SU-DHL-6 (cell line): ENCODE measurements around the gene CSTF2.

Source experiments
- CTCF ChIP-seq: fragments of 200-600 bp; sonication (generic); IDR thresholded peaks from one replicate; pipeline ENCODE4 v1.5.1; 2017; ENCODE audit warnings: antibody characterized with exemption, mild to moderate bottlenecking, low read length, moderate library complexity; ENCODE audit not compliant: insufficient read depth, poor library complexity, severe bottlenecking
- EZH2phosphoT487 ChIP-seq: fragments of 200-600 bp; sonication (generic), shearing (Covaris generic); conservative IDR thresholded peaks from 2 replicates; pipeline ENCODE4 v1.6.1; 2018; ENCODE audit warnings: mild to moderate bottlenecking, antibody characterized with exemption, low read length, moderate library complexity, mixed read lengths

GRCh38 chrX:100850317-100850716, 30.1 kb downstream of the CSTF2 start:
- no peak for TF ChIP-seq CTCF
- TF ChIP-seq EZH2phosphoT487: no peak
